GM12873 (cell line): Measurements from ENCODE around the gene ULK4.

Source experiments
- CTCF ChIP-seq: IDR thresholded peaks from 2 replicates; pipeline ENCODE4 v1.5.1; 2012; ENCODE audit warnings: low read depth, mild to moderate bottlenecking, moderate library complexity, low read length, control low read depth; ENCODE audit not compliant: insufficient read depth; ENCODE audit errors: missing control alignments

Gene ULK4

GRCh38 chr3:41578798-41579197 lies 383.1 kb downstream of the ULK4 start:
- no peak for TF ChIP-seq CTCF

- TF ChIP-seq CTCF: no peak
Observed at GRCh38 chr3:41575724-41576123, 386.2 kb downstream of the ULK4 start.

- no peak for TF ChIP-seq CTCF
Observed at GRCh38 chr3:41574900-41575299, 387.0 kb downstream of the ULK4 start.

- TF ChIP-seq CTCF: no peak
Observed at GRCh38 chr3:41573591-41573990, 388.3 kb downstream of the ULK4 start.

GRCh38 chr3:41572092-41572491 lies 389.8 kb downstream of the ULK4 start:
- TF ChIP-seq CTCF: no peak

GRCh38 chr3:41569632-41570305 lies 392.1 kb downstream of the ULK4 start:
- no peak for TF ChIP-seq CTCF

- no peak for TF ChIP-seq CTCF
Observed at GRCh38 chr3:41565948-41566514, 395.9 kb downstream of the ULK4 start.

- no peak for TF ChIP-seq CTCF
Observed at GRCh38 chr3:41565003-41565402, 396.9 kb downstream of the ULK4 start.
